GM19025 (cell line): Measurements from ENCODE around the gene ACVR1B.

Experiments
- ATAC-seq: cut with Tn5 transposase; IDR thresholded peaks from one replicate; pipeline ENCODE4 v1.9.1; 2021; ENCODE audit warnings: mild to moderate bottlenecking, low read depth, moderate library complexity; ENCODE audit not compliant: unreplicated experiment

The ACVR1B gene

GRCh38 chr12:51951199-51951842 lies at the start of gene ACVR1B:
TSS of gene ACVR1B (plus strand) at chr12:51951699. CDS start at chr12:51951744, 45 bp downstream.
- ATAC-seq, result peak; percentile 90

DNA sequence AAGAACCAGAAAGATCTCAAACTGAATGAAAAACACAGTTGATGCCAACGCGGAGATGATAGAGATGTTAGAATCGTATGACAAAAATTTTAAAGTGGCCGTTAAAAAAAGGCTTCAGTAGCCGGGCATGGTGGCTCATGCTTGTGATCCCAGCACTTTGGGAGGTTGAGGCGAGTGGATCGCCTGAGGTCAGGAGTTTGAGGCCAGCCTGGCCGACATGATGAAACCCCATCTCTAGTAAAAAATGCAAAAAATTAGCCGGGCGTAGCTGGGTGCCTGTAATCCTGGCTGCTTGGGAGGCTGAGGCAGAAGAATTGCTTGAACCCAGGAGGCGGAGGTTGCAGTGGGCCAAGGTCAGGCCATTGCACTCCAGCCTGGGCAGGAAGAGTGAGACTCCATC lies 49.6 kb upstream of the ACVR1B start:
- no peak for ATAC-seq

DNA sequence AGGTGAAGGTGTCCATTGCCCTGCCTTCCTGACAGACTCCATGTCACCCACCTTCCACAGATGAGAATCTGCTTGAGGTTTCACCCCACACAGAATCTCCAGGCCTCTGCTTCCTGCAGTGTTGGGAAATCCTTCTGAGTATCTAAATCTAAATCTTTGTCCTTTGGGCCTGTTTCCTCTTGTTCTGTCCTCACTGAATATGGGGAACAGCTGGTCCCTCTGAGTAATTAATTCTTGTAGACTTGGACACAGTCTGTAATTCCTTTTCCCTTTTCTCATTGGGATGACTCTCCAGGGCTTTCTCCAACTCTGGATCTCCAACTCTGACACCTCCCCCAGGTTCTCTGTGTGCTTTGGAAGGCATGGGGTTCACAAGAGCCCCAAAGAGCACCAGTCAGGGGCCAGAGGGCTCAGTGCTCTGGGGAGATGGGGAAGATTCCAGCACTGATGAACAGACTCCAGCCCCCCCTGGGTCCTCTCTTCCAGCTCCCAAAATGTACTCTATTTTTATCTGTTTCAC lies 46.5 kb upstream of the ACVR1B start:
- ATAC-seq, result no peak

- no peak for ATAC-seq
These were observed 45.7 kb upstream of the ACVR1B start for GRCh38 chr12:51905471-51906429.

DNA sequence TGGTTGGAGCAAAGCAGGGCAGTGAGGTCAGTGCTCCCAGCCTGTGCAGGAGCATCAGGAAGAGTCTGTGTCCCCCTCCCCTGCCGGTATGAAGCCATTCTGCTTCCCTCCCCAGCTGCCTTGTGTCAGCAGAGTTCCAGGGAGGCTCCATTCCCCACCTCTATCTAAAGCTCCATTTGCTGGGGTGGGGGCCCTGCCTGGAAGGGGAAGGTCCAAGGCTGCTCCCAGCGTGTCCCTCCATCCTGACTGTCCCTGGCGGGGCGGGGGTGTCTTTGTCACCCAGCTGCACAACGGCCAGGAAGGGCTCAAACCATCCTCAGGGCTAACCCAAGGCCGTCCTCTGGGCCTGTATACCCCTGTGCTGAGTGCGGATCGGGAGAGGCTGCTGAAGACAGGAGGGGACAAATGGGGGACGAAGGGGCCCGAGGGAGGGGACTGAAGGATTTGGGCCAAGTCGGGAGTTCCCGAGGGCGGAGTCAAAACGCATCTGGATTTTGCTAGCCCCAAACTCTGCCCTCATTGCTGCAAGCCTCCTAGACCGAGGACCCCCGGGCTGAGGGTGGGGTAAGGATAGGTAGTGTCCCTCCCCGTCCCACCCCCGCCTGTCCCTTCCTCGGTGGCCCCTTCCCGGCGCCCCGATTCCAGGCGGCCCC lies 44.9 kb upstream of the ACVR1B start:
- ATAC-seq, result no peak

- ATAC-seq, result no peak
These were observed 44.2 kb upstream of the ACVR1B start, which contains the start of gene ACVRL1 for GRCh38 chr12:51907083-51907855. TSS of gene ACVRL1 (plus strand) at chr12:51907504. CDS start at chr12:51912475, 4,971 bp downstream.

DNA sequence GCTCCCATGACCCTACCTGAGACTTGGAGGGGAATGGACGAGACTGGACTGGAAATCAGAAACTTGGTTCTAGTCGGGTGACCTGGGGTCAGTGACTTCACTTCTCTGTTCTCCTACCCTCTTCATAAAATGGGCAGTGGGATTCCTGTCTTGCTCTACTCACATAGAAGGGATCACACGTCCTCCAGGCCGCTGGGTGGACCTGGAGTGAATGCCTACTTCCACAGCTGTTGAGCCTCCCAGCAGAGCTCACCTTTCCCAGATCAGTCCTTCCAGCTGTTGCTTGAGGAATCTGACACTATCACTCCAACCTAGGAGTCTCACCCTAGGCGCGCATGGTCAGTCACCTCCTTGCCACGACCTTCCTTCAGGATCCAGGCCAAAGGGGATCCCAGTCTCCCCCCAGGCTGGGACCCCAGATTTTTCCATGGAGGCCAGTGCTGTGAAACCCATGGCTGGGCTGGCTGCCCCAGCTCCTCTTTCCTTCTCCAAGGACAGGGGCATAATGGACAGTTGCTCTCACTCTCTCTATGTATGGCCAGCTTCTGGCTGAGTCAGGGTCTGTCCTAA lies 43.6 kb upstream of the ACVR1B start:
- no peak for ATAC-seq

GRCh38 chr12:51908876-51909592 lies 42.5 kb upstream of the ACVR1B start:
- ATAC-seq, result no peak

- no peak for ATAC-seq
These were observed 41.3 kb upstream of the ACVR1B start for GRCh38 chr12:51910168-51910567.

DNA sequence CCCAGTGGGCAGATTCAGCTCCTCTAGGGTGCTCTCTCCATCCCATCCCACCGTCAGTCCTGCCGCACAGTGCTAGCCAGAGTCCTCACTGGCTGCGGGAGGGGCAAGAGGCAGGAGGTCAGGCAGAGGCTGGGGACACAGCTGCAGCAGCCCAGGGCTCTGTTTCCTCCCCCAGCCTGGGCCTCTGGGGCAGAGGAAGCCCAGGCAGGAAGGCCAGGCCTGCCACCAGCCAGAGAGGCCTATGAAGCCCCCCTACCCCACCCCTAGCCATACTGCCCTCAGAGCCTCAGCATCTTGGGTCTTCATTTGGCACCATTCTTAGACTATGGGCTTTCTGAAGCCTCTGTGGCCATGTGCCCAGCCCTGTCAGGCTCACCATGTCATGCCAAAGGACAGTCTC lies 40.8 kb upstream of the ACVR1B start:
- ATAC-seq, result no peak

DNA sequence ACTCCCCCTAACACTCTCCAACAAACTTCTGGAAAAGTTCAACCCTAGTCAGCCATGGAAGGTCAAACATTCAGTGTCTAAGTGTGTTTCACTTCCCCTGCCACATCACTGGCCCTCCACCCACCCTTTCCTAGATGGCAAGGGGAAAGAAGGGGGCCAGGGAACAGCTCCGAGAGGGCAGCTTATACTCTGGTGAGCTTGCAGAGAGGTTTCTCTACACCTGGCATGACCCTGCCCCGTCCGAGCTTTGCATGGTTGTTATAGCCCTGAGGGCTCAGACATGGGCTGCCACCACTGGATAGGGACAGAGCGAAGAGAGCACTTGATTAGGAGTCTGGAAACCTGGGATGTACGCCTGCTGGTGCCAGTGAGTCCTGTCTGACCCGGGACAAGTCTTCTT lies 40.2 kb upstream of the ACVR1B start:
- no peak for ATAC-seq

- ATAC-seq, result no peak
These were observed 39.4 kb upstream of the ACVR1B start for GRCh38 chr12:51911788-51912711.

DNA sequence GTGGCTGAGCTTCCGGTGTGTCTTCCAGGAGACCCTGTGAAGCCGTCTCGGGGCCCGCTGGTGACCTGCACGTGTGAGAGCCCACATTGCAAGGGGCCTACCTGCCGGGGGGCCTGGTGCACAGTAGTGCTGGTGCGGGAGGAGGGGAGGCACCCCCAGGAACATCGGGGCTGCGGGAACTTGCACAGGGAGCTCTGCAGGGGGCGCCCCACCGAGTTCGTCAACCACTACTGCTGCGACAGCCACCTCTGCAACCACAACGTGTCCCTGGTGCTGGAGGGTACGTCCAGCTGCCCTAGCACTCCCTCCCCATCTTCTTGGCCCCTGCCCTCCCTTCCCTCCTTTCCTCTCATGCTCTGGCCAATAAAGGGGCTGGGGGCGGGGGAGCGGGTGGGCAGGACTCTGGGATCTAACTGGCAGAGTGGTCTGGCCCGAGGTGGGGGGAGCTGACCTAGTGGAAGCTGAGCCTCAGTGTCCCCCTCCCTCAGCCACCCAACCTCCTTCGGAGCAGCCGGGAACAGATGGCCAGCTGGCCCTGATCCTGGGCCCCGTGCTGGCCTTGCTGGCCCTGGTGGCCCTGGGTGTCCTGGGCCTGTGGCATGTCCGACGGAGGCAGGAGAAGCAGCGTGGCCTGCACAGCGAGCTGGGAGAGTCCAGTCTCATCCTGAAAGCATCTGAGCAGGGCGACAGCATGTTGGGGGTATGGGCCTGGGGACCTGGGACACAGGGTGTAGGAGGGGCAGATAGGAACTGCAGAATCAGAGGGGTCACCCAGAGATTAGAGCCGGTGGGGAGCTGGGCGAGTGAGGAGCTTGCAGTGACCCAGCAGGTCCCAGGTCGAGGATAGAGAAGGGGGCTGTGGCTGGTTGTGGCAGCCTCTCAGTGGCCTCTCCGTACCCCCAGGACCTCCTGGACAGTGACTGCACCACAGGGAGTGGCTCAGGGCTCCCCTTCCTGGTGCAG lies 38.1 kb upstream of the ACVR1B start:
- ATAC-seq, result no peak

DNA sequence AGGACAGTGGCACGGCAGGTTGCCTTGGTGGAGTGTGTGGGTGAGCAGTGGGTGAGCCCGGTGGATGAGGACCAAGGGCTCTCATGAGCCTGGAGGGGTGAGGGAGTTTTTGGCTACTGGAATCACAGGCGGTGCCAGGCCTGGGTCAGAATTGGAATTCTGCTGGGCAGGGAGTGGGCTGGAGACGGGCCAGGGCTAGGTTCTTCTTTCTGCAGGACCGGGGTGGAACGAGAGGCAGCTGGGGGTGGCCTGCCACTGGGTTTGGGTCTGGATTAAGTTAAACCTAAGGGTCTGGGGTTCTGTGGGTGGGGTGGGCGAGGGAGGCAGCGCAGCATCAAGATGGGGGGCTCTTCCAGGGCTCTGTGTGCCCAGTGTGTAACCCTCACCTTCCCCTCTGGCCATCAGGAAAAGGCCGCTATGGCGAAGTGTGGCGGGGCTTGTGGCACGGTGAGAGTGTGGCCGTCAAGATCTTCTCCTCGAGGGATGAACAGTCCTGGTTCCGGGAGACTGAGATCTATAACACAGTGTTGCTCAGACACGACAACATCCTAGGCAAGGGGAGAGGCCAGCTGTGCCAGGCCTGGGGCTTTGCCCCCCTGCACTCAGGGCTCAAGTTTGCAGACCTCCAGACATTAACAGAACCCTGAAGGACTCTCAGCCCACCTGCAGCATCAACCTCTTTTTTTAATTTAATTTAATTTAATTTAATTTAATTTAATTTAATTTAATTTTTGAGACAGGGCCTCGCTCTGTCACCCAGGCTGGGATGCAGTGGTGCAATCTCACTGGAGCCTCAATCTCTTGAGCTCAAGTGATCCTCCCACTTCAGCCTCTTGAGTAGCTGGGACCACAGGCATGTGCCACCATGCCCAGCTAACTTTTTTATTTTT lies 37.2 kb upstream of the ACVR1B start:
- no peak for ATAC-seq

DNA sequence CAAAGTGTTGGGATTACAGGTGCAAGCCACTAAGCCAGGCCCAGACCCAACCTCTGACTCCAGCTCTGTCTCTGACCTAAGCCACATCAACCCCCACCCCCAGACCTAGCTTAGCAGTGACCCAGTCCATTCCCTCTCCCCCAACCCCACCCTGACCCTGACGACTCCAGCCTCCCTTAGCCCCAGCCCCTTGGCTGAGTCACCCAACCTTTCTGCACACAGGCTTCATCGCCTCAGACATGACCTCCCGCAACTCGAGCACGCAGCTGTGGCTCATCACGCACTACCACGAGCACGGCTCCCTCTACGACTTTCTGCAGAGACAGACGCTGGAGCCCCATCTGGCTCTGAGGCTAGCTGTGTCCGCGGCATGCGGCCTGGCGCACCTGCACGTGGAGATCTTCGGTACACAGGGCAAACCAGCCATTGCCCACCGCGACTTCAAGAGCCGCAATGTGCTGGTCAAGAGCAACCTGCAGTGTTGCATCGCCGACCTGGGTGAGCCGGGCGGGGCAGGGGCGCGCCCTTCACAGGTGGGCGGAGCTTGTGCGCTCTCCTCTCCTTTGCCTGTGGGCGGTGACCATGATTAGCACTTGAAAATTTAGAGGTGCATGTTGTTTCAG lies 36.4 kb upstream of the ACVR1B start:
- no peak for ATAC-seq

GRCh38 chr12:51915951-51916350 lies 35.5 kb upstream of the ACVR1B start:
- no peak for ATAC-seq
